Astrocyte of the spinal cord (primary cell): ENCODE data around the gene SCD.

Experiments used
- DNase-seq: peaks from one replicate; pipeline ENCODE4 v3.0.0; 2011; ENCODE audit warnings: low read depth, low spot score
- H3K4me3 ChIP-seq: 2 replicates; pipeline ENCODE4 v1.5.1; 2011; ENCODE audit warnings: low read depth, mild to moderate bottlenecking, low read length, moderate library complexity
- in situ Hi-C: cut with HindIII; loops from 2 replicates; pipeline ENCODE4 v1.10.0; 2017; ENCODE audit warnings: low sequenced_read_pairs
- TF ChIP-seq, protein P1 (sequence below): IDR thresholded peaks from 2 replicates; pipeline ENCODE4 v1.5.1; 2012; ENCODE audit warnings: low read depth, mild to moderate bottlenecking, low read length, inconsistent platforms

The SCD gene

DNA sequence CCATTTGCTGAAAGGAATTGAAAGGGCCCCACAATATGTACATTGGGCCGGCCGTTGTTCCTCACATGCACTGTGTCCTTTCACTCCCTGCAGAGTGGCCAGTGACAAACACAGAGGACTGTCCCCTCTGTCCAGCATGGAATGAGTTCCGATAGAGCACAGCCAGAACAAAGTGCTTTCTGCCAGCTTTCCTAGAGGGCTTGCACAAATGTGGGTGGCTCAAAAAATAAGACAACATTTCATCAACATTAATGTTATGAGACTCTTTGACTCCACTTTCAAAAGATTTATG is 19.4 kb upstream of the SCD start:
- in situ Hi-C loops = loop anchor here (25.0 kb wide), 1 partner anchor 210 kb away; the partner anchor contains the start of genes HIF1AN and NDUFB8
- H3K4me3 ChIP-seq = no peak overlapping the region
- TF ChIP-seq, protein P1, sequence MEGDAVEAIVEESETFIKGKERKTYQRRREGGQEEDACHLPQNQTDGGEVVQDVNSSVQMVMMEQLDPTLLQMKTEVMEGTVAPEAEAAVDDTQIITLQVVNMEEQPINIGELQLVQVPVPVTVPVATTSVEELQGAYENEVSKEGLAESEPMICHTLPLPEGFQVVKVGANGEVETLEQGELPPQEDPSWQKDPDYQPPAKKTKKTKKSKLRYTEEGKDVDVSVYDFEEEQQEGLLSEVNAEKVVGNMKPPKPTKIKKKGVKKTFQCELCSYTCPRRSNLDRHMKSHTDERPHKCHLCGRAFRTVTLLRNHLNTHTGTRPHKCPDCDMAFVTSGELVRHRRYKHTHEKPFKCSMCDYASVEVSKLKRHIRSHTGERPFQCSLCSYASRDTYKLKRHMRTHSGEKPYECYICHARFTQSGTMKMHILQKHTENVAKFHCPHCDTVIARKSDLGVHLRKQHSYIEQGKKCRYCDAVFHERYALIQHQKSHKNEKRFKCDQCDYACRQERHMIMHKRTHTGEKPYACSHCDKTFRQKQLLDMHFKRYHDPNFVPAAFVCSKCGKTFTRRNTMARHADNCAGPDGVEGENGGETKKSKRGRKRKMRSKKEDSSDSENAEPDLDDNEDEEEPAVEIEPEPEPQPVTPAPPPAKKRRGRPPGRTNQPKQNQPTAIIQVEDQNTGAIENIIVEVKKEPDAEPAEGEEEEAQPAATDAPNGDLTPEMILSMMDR = no peak
- no peak for DNase-seq

DNA sequence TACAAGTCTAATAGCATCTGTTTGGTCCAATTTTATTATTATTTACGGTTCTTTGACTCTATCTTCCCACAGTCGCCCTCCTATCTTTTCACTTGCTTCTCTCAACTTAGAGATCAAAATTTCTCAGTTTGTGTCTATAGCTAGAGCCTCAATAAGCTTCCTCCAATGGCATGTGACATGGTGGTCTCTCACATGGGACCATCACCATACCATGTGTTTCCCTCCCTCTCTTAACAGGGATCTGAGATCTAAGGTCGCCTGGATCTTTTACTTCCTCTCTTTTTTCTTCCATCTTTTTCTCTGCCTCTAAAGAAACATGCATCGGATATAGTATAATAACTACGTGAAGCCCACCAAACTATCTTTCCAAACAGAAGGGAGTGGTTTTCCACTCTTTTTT is 18.8 kb upstream of the SCD start:
- no peak overlapping the region for H3K4me3 ChIP-seq
- no peak for DNase-seq
- in situ Hi-C loops = loop anchor here (25.0 kb wide), 1 partner anchor 209 kb away; the partner anchor contains the start of genes HIF1AN and NDUFB8
- TF ChIP-seq, protein P1 = no peak

DNA sequence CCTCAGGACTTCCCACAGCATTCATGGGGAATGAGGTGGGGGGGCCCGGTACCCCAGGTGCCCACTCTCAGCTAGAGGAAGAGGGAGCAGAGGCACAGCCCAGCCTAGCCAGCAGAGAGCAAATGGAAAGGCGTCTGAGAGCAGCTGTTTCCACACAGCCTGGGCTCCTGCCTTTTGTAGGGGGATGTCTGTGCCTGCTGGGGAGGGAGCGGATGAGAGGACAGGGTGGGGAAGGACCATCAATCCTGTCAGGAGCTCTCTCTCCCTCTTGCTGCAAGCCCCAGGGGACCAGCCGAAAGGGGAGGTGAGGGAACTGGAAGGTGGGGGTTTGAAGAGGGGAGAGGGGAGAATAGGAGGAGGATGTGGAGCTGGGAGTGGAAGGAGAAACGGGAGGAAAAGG is 17.0 kb upstream of the SCD start, which contains the start of gene PKD2L1:
PKD2L1 (minus strand) TSS at position 150 of the 400 bp plus-strand sequence; CDS start at position 25, 125 bp downstream.
- TF ChIP-seq, protein P1 = no peak
- no peak for DNase-seq
- in situ Hi-C loops = loop anchor here (10.0 to 25.0 kb wide), 2 partner anchors 105 to 207 kb away; partner anchors contain the start of genes HIF1AN and NDUFB8
- H3K4me3 ChIP-seq = no peak within 1 kb of the TSS

DNA sequence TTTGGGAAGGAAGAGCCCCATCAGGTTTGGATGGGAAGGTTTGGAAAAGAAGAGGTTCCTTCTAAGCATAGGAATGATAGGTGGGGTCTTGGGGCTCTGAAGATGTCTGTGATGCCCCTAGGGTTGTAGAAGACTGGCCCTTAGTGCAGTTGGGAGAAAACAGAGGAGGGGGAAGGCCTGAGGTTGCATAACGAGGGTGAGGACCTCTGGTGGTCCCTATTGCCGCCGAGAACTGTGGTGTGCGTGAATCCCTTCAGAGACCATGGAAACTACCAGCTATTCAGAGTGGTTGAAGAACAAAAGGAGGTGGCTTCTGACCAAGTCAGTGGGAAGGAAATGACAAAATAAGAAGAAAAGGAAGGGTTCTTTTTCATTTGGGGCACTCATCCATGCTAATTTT is 13.9 kb upstream of the SCD start:
- no peak overlapping the region for H3K4me3 ChIP-seq
- no peak for DNase-seq
- TF ChIP-seq, protein P1 = no peak
- in situ Hi-C loops = loop anchor here (10.0 to 25.0 kb wide), 2 partner anchors 102 to 204 kb away; partner anchors contain the start of genes HIF1AN and NDUFB8

DNA sequence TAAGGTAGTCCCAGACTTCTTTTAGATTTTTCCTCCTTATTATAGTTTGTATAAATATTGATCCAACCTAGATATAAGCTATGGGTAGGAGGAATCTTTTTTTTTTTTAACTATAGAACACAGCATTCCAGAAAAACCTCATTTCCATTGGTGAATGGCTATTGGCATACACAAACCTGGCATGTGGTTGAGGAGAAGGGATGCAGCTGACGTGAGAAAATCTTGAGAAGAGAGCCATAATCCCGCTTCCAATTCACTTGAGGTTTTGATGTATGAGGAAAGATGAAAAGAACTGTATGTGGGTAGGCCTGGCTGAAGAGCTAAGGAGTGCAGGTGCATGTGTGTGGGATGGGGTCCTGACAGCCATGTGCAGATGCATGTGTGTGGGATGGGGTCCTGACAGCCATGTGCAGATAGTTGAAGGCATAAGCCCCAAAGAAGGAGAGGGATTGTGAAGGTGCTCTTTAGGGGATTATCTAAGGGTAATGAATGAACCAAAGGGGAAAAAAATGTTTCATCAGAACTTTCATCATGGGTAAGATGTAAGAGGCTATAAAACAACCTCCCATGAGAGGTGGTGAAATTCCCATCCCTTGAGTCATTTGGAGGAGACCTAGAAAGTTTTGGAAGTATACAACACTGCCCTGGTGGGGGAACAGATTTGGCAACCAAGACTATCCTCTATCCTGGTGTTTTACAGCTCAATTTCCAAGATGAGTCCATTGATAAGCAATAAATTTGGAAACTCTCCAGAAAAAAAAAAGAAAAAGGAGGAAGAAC is 13.2 kb upstream of the SCD start:
- in situ Hi-C loops = loop anchor here (10.0 to 25.0 kb wide), 2 partner anchors 101 to 203 kb away; partner anchors contain the start of genes HIF1AN and NDUFB8
- TF ChIP-seq, protein P1 = no peak
- no peak overlapping the region for H3K4me3 ChIP-seq
- DNase-seq = no peak

DNA sequence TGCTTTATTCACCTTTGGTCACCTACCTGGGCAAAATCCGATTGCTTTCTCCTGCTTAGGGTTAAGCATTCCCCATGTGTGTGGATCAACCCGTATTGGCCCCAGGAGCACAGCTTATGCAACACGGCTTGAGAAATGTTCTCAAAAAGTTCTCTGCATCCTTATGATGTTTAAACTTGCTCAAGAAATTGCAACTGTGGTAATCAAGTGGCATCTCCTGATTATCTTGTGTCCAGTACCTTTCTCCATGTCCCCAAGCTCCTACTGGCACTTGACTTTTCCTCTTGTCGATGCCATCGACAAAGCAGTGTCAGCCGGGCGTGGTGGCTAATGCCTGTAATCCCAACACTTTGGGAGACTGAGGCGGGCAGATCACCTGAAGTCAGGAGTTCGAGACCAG is 12.3 kb upstream of the SCD start:
- TF ChIP-seq, protein P1 = no peak
- no peak for DNase-seq
- H3K4me3 ChIP-seq = no peak overlapping the region
- in situ Hi-C loops = loop anchor here (10.0 to 25.0 kb wide), 2 partner anchors 100 to 203 kb away; partner anchors contain the start of genes HIF1AN and NDUFB8
